COLO668 (cell line): ENCODE data around the gene SHCBP1L.
"Not testable (repeated sequence)": the region's sequence is repeated elsewhere in the genome, so short reads cannot be mapped to it uniquely, and the experiment has no call there.

Source experiments
- DNase-seq: peaks from one replicate; lab custom pipeline; 2025; ENCODE audit not compliant: unreplicated experiment; lab: John Stamatoyannopoulos, UW

SHCBP1L gene

GRCh38 chr1:182965861-182966260 lies 12.9 kb upstream of the SHCBP1L start:
- no peak for DNase-seq

DNA sequence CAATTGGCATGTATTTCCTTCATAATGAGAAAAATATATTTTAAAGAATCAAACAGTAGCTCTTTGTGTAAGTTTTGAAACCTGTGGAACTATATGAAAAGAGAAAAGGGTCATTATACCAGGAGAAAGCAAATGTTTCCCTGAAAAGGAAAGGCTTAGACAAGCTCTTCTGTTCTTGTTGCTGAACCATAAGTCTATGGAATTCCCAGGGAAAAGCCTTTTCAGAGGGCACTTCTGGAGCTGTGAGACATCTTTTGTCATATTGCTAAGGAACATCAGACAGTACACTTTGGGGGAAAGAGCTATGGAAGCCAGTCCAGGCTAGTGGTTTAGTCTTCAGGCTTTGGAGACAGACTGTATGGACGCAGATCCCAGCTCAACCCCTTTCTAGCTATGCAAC lies 12.1 kb upstream of the SHCBP1L start:
- no peak for DNase-seq

DNA sequence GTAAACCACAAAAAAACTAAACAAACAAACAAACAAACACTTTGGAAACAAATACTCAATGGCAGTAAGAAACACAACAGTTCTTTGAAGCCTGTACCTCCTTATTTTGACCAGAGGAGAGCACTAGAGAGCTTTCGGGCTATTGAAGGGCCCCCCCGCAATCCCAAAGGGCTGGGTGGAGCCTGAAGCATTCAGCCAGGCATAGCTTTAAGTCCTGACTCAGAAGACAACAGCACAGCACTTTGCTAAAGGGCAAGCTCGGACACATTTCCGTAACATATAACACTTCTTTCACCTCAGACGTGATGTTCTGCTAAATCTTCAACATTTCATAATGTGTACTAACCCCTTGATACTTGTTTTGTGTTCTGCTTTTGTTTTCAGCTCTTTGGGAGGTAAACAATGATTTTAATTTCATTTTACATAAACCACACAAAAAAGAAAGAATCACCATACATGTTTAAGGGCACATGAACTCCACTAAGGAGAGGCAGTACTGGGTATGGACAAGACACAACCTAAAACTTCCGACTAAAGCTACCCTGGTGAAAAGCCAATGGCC lies 9.7 kb upstream of the SHCBP1L start:
- DNase-seq: peak; percentile 66

GRCh38 chr1:182960046-182960445 lies 7.1 kb upstream of the SHCBP1L start:
- no peak for DNase-seq

DNA sequence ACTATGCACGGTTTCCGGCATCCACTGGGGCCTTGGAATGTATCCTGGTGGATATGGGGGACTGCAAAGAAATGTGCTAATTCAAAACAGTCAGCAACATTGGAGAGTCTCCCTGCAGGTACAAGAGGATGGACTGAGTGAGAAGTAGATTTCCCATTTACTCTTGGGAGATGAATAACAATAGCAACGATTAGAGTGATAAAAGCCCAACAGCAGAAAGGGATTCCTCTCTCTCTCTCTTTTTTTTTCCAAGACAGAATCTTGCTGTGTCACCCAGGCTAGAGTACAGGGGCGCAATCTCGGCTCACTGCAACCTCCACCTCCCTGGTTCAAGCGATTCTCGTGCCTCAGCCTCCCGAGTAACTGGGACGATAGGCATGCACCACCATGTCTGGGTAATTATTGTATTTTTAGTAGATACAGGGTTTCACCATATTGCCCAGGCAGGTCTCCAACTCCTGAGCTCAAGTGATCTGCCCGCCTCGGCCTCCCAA lies 5.0 kb upstream of the SHCBP1L start:
- no peak for DNase-seq

- DNase-seq: no peak
Measured at GRCh38 chr1:182956708-182957365, 3.9 kb upstream of the SHCBP1L start.

GRCh38 chr1:182955596-182956588 lies 2.9 kb upstream of the SHCBP1L start:
- no peak for DNase-seq

GRCh38 chr1:182953826-182954225 lies 860 bp upstream of the SHCBP1L start:
- DNase-seq: no peak

GRCh38 chr1:182943336-182943735 lies 9.6 kb downstream of the SHCBP1L start:
- DNase-seq: not testable (repeated sequence)

DNA sequence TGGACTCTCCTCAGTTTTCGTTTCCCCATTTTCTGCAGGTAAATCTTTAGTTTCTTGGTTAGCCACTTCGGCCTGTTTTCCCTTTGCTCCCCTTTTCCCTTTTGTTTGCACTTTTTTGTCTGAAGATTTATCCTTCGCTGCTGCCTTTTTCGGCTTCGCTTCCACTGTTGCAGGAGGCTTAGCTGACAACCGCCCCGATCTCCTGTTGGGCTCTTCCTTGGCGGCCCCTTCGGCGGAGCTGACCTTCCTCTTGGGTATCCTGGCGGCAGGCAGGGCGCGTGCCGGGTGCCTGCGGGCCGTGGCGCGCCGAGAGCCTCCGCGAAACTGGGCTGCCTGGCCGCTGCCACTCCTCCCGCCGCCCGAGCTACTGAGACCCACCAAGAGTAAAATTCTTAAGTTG lies 10.8 kb downstream of the SHCBP1L start:
- not testable (repeated sequence) for DNase-seq

DNA sequence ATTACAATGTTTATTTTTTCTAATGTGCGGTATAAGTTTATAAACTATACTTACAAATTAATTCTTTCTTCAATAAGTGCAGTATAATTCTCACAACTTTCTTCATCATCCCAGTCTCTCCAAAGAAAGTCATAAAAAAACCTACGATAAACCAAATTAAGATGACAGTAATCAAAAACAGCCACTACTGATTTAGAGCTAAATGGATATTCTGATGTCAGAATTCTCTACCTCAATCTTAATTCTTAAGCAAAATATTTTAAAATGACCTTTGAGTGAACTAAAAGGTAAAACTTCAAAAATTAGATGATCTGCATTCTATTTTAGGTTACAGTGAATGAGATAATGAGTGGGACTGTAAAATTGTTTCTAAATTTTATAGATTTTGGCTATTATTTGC lies 13.6 kb downstream of the SHCBP1L start:
- no peak for DNase-seq

- no peak for DNase-seq
Measured at GRCh38 chr1:182935716-182936115, 17.2 kb downstream of the SHCBP1L start.

DNA sequence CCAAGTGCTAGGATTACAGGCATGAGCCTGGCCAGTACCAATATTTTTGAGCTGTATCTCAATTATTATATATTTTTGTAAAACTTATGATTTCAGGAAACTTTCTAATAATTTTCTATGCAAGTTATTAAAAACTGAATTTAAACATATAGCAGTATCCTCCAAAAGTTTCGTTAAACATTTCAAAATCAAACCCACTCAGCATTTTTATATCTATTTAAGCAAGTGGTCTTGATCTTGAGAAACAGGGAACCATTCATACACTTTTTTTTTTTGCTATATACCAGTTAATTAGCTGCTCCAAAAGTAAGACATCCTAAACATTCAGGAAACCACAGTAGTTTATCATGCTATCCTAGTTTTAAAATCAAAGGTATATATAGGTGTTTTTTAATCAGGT lies 22.0 kb downstream of the SHCBP1L start:
- no peak for DNase-seq

GRCh38 chr1:182927693-182928433 lies 25.1 kb downstream of the SHCBP1L start:
- DNase-seq: no peak

DNA sequence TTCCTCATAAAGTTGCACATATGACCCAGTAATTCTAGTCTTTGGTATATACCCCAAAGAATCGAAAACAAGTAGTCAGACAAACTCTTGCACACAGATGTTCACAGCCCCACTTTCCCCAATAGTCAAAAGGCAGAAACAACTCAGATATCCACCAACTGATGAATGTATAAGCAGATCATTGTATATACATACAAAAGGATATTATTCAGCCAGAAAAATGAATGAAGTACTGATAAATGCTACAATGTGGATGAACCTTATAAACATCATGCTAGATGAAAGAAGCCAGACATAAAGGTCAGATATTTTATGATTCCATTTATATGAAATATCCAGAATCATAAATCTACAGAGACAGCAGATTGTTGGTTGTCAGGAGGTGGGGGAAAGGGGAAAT lies 27.3 kb downstream of the SHCBP1L start:
- DNase-seq: no peak

- no peak for DNase-seq
Measured at GRCh38 chr1:182917378-182917777, 35.6 kb downstream of the SHCBP1L start.

- DNase-seq: no peak
Measured at GRCh38 chr1:182913401-182913800, 39.6 kb downstream of the SHCBP1L start.

- no peak for DNase-seq
Measured at GRCh38 chr1:182910143-182910542, 42.8 kb downstream of the SHCBP1L start.

DNA sequence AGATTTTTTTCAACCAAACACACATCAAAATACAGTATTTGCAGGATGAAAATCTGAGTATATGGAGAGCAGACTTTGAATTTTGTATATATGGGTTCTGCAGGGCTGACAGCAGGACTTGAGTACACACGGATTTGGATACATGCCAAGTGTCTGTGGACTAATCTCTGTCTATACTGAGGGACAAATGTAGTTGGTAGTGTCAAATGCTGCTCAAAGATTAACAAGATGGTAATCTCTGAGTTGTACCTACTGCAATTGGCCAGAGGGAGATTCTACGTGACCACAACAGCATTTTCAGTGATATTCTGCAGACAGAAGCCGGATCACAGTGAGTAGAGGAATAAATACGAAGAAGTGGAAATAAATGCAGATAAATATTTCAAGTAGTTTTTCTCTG lies 43.4 kb downstream of the SHCBP1L start:
- peak; percentile 45 for DNase-seq

GRCh38 chr1:182905321-182905720 lies 47.6 kb downstream of the SHCBP1L start:
- no peak for DNase-seq

GRCh38 chr1:182901946-182902345 lies 51.0 kb downstream of the SHCBP1L start:
- not testable (repeated sequence) for DNase-seq
